Non-pigmented ciliary epithelial cell (primary cell): ENCODE data around the gene PLXNA2.

ENCODE experiments used
- DNase-seq: peaks from one replicate; pipeline ENCODE4 v3.0.0-alpha.2; 2010; ENCODE audit warnings: low read depth

PLXNA2 gene

GRCh38 chr1:208239473-208240381 is 4.5 kb downstream of the PLXNA2 start:
- no peak for DNase-seq

DNA sequence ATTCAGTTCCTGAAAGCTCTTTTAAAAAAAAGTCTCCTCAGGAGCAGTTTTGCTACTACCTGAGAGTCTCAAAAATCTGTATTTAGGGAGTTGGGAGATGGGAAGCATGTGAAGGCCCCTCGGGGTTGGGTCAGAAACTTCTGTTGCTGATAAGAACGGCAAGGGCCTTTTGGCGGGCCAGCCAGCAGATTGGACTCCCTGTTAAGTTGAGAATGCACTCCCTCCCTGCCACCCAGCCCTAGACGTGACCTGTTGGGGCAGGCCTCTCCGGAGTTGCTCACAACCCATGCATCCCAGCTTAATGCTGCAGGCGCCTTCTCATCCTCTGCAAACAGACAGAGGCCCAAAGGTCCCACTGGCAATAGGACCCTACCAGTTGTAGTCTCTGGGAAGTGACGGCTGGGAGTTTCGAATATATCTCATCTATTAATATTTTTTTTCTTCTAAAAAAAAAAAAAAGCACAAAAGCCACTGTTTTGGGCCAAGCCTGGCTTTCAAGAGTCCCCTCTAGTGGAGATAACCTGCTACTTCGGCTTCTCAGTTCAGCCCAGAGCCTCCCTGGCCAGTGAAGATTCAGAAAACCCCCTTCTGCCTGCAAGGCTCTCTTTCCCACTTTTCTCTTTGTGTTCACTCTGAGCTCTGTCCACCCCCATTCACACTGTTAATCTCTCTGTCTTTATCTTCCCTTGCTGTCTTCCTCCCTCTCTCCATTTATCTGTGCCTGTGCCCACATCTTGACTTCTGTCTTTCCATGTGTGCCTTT is 5.3 kb downstream of the PLXNA2 start:
- no peak for DNase-seq

- no peak for DNase-seq
Measured at GRCh38 chr1:208237241-208237640, 6.9 kb downstream of the PLXNA2 start.

DNA sequence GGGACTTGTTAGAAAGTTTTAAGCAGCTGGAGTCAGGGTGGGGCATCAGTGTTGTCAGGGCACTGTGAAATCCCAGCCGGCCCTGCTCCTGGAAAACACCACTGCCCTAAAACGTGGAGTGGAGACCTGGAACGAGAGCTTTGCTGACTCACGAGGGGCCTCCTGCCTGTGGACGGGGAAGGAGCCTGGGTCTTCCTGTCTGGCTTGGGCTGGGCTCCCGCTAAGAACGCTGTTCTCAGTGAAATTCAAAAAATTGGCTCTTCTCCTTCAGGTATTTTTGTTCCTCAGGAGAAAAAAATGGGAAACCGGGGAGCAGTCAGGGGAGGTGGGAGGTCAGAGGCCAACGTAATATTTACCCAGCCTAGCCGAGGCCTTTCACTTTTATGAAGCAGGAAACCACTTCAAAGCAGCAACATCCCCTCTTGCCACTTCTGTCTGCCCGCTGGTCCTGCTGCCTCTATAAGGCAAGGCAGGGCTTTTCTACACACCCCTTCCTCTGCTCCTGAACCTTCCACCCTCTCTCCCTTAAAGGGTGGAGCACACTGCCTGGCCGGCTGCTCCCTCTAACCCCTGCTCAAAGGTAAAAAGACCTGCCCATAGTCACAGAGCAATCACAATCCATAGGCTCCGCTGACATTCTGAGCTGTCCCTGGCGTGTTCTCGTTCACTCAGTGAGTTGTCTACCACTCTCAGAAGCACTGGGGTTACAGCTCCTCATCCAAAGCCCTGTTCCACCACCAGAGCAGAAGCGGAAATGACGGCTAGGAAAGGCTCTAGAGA is 8.0 kb downstream of the PLXNA2 start:
- DNase-seq = no peak

DNA sequence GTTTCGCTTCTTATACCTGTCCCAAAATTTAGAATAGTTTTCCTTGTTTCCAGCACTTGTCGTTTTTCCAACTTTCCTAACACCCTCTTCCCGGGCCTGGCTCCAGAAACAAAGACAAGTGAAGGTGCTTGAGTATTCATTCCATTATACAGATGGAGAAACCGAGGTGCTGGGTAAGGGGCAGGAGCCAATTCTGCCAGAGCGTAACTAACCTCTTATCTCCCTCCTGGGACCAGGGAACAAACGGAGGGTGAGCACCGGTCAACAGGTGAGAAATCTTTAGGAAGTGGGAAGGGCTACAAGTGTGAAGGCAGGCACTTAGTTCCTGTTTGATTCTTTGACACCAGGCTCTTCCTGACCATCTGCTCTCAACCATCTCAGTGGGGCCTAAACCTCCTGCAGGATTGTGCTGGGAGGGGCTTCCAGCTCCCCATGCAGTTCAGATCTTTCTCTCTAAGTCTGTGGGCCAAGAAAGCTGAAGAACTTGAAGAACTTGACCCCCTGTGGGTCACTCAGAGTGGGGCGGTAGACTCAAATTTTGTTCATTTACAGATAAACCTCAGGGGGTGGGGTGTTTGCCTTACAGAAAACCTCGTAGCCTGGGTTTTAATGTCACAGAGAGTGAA is 8.7 kb downstream of the PLXNA2 start:
- no peak for DNase-seq

DNA sequence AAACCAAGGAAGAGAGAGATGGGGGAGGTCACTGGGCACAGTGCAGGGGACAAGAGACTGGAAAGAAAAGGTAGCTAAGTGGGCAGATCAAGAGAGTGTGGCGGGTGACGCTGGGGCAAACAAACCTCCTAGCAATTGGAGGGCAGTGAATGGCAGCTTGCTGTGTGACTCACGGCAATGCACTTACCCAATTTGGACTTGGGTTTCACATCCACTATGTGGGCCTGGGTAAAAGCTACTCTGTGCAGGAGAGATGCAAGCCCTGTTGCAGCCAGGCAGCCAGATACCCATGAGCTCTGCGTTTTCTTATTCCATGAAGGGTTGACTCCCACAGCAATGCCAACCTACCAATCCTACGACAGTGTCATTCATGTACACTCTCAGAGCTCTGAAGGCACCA is 9.5 kb downstream of the PLXNA2 start:
- DNase-seq = no peak

GRCh38 chr1:208233978-208234377 is 10.2 kb downstream of the PLXNA2 start:
- DNase-seq = no peak

GRCh38 chr1:208233546-208233945 is 10.6 kb downstream of the PLXNA2 start:
- DNase-seq = no peak

GRCh38 chr1:208232662-208233038 is 11.5 kb downstream of the PLXNA2 start:
- no peak for DNase-seq

DNA sequence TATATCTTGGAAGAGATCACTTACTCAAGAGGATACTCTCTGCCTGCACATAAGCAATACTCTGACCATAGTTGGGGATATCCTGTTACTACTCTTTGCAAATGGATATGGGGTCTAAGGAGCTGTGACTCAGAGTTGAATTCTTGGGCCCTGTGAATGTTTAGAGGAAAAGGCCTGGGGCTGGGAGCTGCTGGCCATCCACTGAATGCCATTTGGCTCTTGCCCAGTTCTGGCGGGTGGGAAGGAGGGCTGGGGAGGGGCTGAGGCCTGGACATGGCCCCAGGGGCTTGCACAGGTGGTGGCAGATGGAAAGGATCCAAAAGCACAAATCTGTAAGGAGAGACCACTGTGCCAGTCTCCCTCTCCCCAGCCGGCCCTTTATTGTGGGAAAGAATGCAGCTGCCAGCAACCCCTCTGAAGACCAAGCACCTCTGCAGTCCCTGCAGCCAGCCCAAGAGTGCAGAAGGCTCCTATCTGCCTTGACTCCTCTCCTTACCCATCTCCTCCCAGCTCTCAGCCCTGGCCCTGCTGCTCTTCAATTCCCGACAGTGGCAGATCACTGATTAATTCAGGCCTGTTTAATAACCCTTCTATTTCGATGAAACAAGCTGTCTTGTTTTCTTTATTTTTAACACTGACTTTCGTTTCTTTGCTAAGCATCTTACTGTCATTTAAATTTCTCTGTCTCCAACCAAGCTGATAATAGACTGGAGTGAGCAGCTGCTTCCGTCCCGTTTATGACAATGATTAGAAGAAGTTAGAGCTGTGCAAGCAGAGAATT is 12.1 kb downstream of the PLXNA2 start:
- no peak for DNase-seq

GRCh38 chr1:208230668-208231529 is 13.3 kb downstream of the PLXNA2 start:
- no peak for DNase-seq

DNA sequence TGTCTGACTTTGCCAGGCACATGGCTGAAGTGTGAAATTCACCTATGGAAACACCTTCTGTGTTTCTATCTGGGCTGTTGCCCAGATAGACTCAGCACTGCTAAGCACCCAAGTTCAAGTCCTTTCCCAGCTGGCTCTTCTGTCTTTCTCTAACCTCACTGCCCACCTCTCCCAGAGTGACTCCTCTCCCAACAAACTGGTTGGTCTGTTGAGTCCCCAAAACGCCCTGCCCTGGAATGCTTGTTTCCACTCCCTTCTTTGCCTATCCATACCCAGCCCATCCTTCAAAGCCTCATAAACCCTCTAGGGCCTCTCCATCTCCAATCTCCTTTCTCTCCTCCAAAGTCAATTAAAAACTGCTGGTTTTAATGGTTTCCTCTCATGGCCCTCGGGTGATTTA is 15.6 kb downstream of the PLXNA2 start:
- no peak for DNase-seq

GRCh38 chr1:208228026-208228425 is 16.2 kb downstream of the PLXNA2 start:
- DNase-seq = no peak

- DNase-seq = no peak
Measured at GRCh38 chr1:208227366-208227765, 16.8 kb downstream of the PLXNA2 start.

- no peak for DNase-seq
Measured at GRCh38 chr1:208225954-208226937, 17.9 kb downstream of the PLXNA2 start.

DNA sequence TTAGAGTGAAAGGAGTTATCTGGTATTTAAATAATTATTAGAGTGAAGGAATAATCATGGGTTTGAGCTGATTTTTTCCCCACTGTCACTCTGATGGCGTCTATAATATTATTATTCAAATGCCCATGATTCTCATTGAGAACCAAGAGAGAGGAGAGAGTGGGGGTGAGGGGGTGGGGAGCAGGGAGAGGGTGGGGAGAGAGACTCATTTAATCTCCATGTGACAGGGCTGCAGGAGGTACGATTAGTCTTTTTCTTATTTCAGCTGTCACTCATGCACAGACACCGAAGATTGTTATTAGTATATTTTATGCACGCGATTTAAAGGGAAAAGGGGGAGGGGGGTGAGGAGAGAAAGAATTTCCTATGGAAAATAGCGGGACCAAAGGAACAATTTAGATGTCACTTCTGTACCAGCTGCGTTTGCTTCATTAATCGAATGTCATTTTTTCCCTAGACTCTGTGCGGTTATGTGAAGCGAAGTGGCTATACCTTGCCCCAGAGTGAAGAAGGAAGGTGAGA is 19.9 kb downstream of the PLXNA2 start:
- no peak for DNase-seq

- DNase-seq = no peak
Measured at GRCh38 chr1:208223136-208223535, 21.0 kb downstream of the PLXNA2 start.

DNA sequence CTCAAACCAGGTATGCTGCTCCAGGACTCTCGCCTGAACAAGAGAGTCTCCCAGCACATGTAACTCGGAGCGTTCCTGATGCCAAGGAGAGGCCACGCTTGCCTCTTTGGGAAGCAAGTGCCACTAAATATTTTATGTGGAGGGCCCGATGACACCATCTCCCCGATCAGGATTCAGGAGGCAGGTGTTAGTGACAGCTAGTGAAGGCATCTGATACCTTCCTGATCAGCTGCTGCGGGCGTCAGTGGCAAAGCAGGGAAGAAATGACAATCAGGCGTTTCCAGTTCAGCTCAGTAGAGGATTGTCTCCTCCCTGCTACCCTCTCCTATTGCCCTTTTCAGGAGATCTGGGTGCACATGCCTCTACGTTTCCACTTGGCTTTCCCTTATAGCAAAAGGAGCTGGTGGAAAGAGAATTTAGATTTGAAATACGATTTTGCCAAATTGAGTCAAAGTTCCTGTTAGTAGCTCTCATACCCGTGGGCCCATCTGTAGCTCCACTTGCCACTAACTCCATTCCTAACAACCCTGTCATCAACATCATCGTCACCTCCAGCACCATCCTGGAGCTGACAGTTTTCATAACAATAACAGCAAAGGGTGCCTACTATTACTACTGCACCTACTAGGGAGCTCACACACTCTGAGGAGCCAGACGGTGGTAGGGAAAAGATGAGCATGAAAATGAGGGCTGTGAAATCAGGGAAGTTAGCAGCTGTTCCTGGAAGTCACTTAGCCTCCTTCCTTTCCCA is 21.6 kb downstream of the PLXNA2 start:
- no peak for DNase-seq
